ENCODE results near the gene FOXC1. TPM values are rescaled to one million over a fixed set of nuclear protein-coding genes. Genes with fewer than 3 reads are reported as not detected.

FOXC1 gene
- total and polyA plus RNA-seq, 9 donors: 1.1 to 4.1 (median 2.4) TPM

GRCh38 chr6:1574890-1575209 is 34.9 kb upstream of the FOXC1 start:
- no peak for DNase-seq
- Histone ChIP-seq H3K4me3 (ENCODE audit: low read length) (no peak overlapping the region), H3K36me3 (ENCODE audit: control insufficient read depth, insufficient read depth, low read length) (no peaks in the 10 kb centered on the region), H3K27me3 (ENCODE audit: control insufficient read depth, insufficient read depth, low read length) (no peaks in the 10 kb centered on the region), H3K27ac (ENCODE audit: low read length) (peak overlapping the region; percentile 73), H3K4me1 (ENCODE audit: control insufficient read depth, insufficient read depth, low read length) (peaks cover 30% of the 10 kb centered on the region), H3K9me3 (replicated peaks; ENCODE audit: control insufficient read depth, low read depth, low read length) (peaks cover 2% of the 10 kb centered on the region)
- 31% methylated on average over 4 of the region's 6 CpGs for WGBS (ENCODE audit: insufficient coverage)

- H3K27ac ChIP-seq (ENCODE audit: low read length): peak overlapping the region; percentile 73
These were observed 34.3 kb upstream of the FOXC1 start for GRCh38 chr6:1575210-1576041.

GRCh38 chr6:1576166-1576565 is 33.5 kb upstream of the FOXC1 start:
- no peak for DNase-seq
- peaks cover 32% of the 10 kb centered on the region for H3K4me1 ChIP-seq (ENCODE audit: control insufficient read depth, insufficient read depth, low read length)
- no peak overlapping the region for H3K27ac ChIP-seq (ENCODE audit: low read length)
- H3K4me3 ChIP-seq (ENCODE audit: low read length): no peak overlapping the region
- peaks cover 2% of the 10 kb centered on the region for H3K9me3 ChIP-seq (replicated peaks; ENCODE audit: control insufficient read depth, low read depth, low read length)
- whole genome bisulfite sequencing (ENCODE audit: insufficient coverage): 77% methylated on average over 4 of the region's 9 CpGs
- H3K27me3 ChIP-seq (ENCODE audit: control insufficient read depth, insufficient read depth, low read length): no peaks in the 10 kb centered on the region
- H3K36me3 ChIP-seq (ENCODE audit: control insufficient read depth, insufficient read depth, low read length): no peaks in the 10 kb centered on the region

More at GRCh38 chr6:1575210-1576041, 34.3 kb upstream of the FOXC1 start:
- Histone ChIP-seq H3K27me3 (ENCODE audit: control insufficient read depth, insufficient read depth, low read length) (no peaks in the 10 kb centered on the region), H3K36me3 (ENCODE audit: control insufficient read depth, insufficient read depth, low read length) (no peaks in the 10 kb centered on the region), H3K9me3 (replicated peaks; ENCODE audit: control insufficient read depth, low read depth, low read length) (peaks cover 2% of the 10 kb centered on the region), H3K4me1 (ENCODE audit: control insufficient read depth, insufficient read depth, low read length) (peaks cover 32% of the 10 kb centered on the region), H3K4me3 (ENCODE audit: low read length) (peak overlapping the region; percentile 1)
- WGBS (ENCODE audit: insufficient coverage): 21% methylated on average over 8 of the region's 16 CpGs
- DNase-seq: peak; percentile 81

- no peak for DNase-seq
- Histone ChIP-seq H3K27ac (ENCODE audit: low read length) (no peak overlapping the region), H3K27me3 (ENCODE audit: control insufficient read depth, insufficient read depth, low read length) (no peaks in the 10 kb centered on the region), H3K4me1 (ENCODE audit: control insufficient read depth, insufficient read depth, low read length) (peaks cover 32% of the 10 kb centered on the region), H3K9me3 (replicated peaks; ENCODE audit: control insufficient read depth, low read depth, low read length) (no peaks in the 10 kb centered on the region), H3K4me3 (ENCODE audit: low read length) (no peak overlapping the region), H3K36me3 (ENCODE audit: control insufficient read depth, insufficient read depth, low read length) (no peaks in the 10 kb centered on the region)
- 91% methylated on average over 10 of the region's 11 CpGs for WGBS (ENCODE audit: insufficient coverage)
These were observed 33.0 kb upstream of the FOXC1 start for GRCh38 chr6:1576711-1577110.

- Histone ChIP-seq H3K9me3 (replicated peaks; ENCODE audit: control insufficient read depth, low read depth, low read length) (no peaks in the 10 kb centered on the region), H3K36me3 (ENCODE audit: control insufficient read depth, insufficient read depth, low read length) (no peaks in the 10 kb centered on the region), H3K27me3 (ENCODE audit: control insufficient read depth, insufficient read depth, low read length) (no peaks in the 10 kb centered on the region), H3K4me1 (ENCODE audit: control insufficient read depth, insufficient read depth, low read length) (peaks cover 32% of the 10 kb centered on the region), H3K4me3 (ENCODE audit: low read length) (no peak overlapping the region), H3K27ac (ENCODE audit: low read length) (no peak overlapping the region)
- WGBS (ENCODE audit: insufficient coverage): 96% methylated on average over 6 of the region's 11 CpGs
- DNase-seq: no peak
These were observed 32.5 kb upstream of the FOXC1 start for GRCh38 chr6:1577146-1577680.

- Histone ChIP-seq H3K27me3 (ENCODE audit: control insufficient read depth, insufficient read depth, low read length) (no peaks in the 10 kb centered on the region), H3K4me1 (ENCODE audit: control insufficient read depth, insufficient read depth, low read length) (peaks cover 32% of the 10 kb centered on the region), H3K9me3 (replicated peaks; ENCODE audit: control insufficient read depth, low read depth, low read length) (no peaks in the 10 kb centered on the region), H3K4me3 (ENCODE audit: low read length) (no peak overlapping the region), H3K36me3 (ENCODE audit: control insufficient read depth, insufficient read depth, low read length) (no peaks in the 10 kb centered on the region), H3K27ac (ENCODE audit: low read length) (no peak overlapping the region)
- WGBS (ENCODE audit: insufficient coverage): 91% methylated on average over 14 of the region's 19 CpGs
- no peak for DNase-seq
These were observed 31.6 kb upstream of the FOXC1 start for GRCh38 chr6:1577896-1578745.

- no peak for DNase-seq
- no peak overlapping the region for H3K4me3 ChIP-seq (ENCODE audit: low read length)
- WGBS (ENCODE audit: insufficient coverage): 74% methylated on average over 3 of the region's 5 CpGs
- peaks cover under 1% of the 10 kb centered on the region for H3K27me3 ChIP-seq (ENCODE audit: control insufficient read depth, insufficient read depth, low read length)
- peaks cover 29% of the 10 kb centered on the region for H3K4me1 ChIP-seq (ENCODE audit: control insufficient read depth, insufficient read depth, low read length)
- H3K36me3 ChIP-seq (ENCODE audit: control insufficient read depth, insufficient read depth, low read length): no peaks in the 10 kb centered on the region
- no peak overlapping the region for H3K27ac ChIP-seq (ENCODE audit: low read length)
- H3K9me3 ChIP-seq (replicated peaks; ENCODE audit: control insufficient read depth, low read depth, low read length): no peaks in the 10 kb centered on the region
These were observed 30.6 kb upstream of the FOXC1 start for GRCh38 chr6:1579096-1579495.

- Histone ChIP-seq H3K4me1 (ENCODE audit: control insufficient read depth, insufficient read depth, low read length) (peaks cover 20% of the 10 kb centered on the region), H3K27ac (ENCODE audit: low read length) (no peak overlapping the region), H3K36me3 (ENCODE audit: control insufficient read depth, insufficient read depth, low read length) (no peaks in the 10 kb centered on the region), H3K9me3 (replicated peaks; ENCODE audit: control insufficient read depth, low read depth, low read length) (no peaks in the 10 kb centered on the region), H3K27me3 (ENCODE audit: control insufficient read depth, insufficient read depth, low read length) (peaks cover 2% of the 10 kb centered on the region), H3K4me3 (ENCODE audit: low read length) (no peak overlapping the region)
- 57% methylated on average over 3 of the region's 6 CpGs for WGBS (ENCODE audit: insufficient coverage)
- no peak for DNase-seq
These were observed 29.6 kb upstream of the FOXC1 start for GRCh38 chr6:1580109-1580508.

GRCh38 chr6:1580585-1580984 is 29.1 kb upstream of the FOXC1 start:
- no peak for DNase-seq
- Histone ChIP-seq H3K27ac (ENCODE audit: low read length) (no peak overlapping the region), H3K9me3 (replicated peaks; ENCODE audit: control insufficient read depth, low read depth, low read length) (no peaks in the 10 kb centered on the region), H3K4me1 (ENCODE audit: control insufficient read depth, insufficient read depth, low read length) (peaks cover 15% of the 10 kb centered on the region), H3K27me3 (ENCODE audit: control insufficient read depth, insufficient read depth, low read length) (peaks cover 2% of the 10 kb centered on the region), H3K36me3 (ENCODE audit: control insufficient read depth, insufficient read depth, low read length) (no peaks in the 10 kb centered on the region), H3K4me3 (ENCODE audit: low read length) (no peak overlapping the region)
- WGBS (ENCODE audit: insufficient coverage): 83% methylated on average over 4 of the region's 9 CpGs

Measured in muscle of leg (tissue), 11 donors.